ENCODE results near the gene DPH3. TPM values are rescaled to one million over a fixed set of nuclear protein-coding genes. Genes with fewer than 3 reads are reported as not detected.

Gene DPH3
- polyA plus RNA-seq, 1 donor (not counting 4 experiments of a cell fraction or from before 2014, with no cell fraction given), result 36.7 TPM

DNA sequence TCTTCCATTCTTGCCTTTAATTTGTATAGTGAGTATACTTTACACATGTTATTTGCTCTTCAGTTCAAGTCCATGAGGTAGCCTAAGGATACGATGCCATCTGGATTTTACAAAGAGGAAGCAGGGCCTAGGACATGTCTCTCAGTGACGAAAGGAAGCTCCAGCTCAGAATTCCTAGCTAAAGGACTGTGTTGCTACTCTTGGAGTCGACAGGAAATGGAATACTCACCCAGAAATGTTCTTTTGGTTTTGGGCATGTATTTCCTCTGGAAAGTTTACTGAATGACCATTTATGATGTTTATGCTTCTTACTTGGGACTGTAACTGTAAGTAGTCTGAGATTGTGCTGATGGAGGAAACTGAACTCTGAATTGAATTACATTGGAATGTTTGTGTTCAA, 12.7 kb upstream of the DPH3 start:
- peaks cover 4 to 5% of the 10 kb centered on the region in 2 experiments for H3K36me3 ChIP-seq (ENCODE audit: control insufficient read depth in 2 of 2, extremely low read depth in 1 of 2, insufficient read depth in 2 of 2, low read length in 2 of 2)

DNA sequence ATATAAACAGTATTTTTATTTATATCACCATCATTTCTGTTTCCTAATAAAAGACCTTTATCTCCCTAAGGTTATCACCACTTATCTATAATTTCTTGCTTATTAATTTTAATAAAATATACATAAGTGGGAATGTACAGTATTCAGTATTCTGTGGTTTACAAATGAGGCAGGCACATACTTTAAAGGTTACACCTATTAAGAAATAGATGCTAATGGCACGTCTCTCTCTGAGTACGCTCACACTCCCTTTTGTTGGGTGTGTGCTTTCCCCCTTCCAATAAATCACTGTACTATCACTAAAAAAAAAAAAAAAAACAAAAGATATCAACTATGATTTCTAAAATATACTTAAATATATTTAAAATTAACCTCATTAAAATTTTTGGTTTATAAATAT, 9.1 kb upstream of the DPH3 start:
- Histone ChIP-seq H3K36me3 (ENCODE audit: control insufficient read depth in 2 of 2, extremely low read depth in 1 of 2, insufficient read depth in 2 of 2, low read length in 2 of 2) (peaks cover 7% of the 10 kb centered on the region in 2 experiments), H3K4me2 (ENCODE audit: control insufficient read depth, extremely low read depth, insufficient read depth, low read depth, low read length) (no peak overlapping the region), H2AFZ (ENCODE audit: control insufficient read depth, low read length) (no peak overlapping the region), H3K79me2 (ENCODE audit: control insufficient read depth, insufficient read depth, low read length) (peaks cover 2% of the 10 kb centered on the region), H3K27me3 (ENCODE audit: control insufficient read depth, extremely low read depth, insufficient read depth, low read length) (no peaks in the 10 kb centered on the region), H4K20me1 (ENCODE audit: control insufficient read depth, extremely low read depth, insufficient read depth, low read length) (no peaks in the 10 kb centered on the region), H3K9ac (ENCODE audit: control insufficient read depth, extremely low read depth, insufficient read depth, low read length) (no peak overlapping the region), H3K27ac (ENCODE audit: control insufficient read depth, insufficient read depth, low read length) (no peak overlapping the region), H3K9me3 (ENCODE audit: control insufficient read depth, low read depth, low read length) (no peaks in the 10 kb centered on the region), H3K9me1 (ENCODE audit: control insufficient read depth, extremely low read depth, insufficient read depth, low read length) (no peaks in the 10 kb centered on the region), H3K4me1 (ENCODE audit: control insufficient read depth, extremely low read depth, insufficient read depth, low read length) (no peaks in the 10 kb centered on the region), H3K4me3 (ENCODE audit: control insufficient read depth in 2 of 3, extremely low read depth in 1 of 3, insufficient read depth in 2 of 3, low read depth in 1 of 3, low read length in 3 of 3) (no peak overlapping the region)
- dilution Hi-C loops (cut with MboI; ENCODE audit: extremely low pct_ligation_motif_present, low sequenced_read_pairs), result no loop called here
- no peak for DNase-seq (ENCODE audit: low read depth, low spot score)
- TF ChIP-seq EZH2 (IDR thresholded peaks at IDR 0.05; ENCODE audit: low read length), result no peak
- TF ChIP-seq, protein P1, sequence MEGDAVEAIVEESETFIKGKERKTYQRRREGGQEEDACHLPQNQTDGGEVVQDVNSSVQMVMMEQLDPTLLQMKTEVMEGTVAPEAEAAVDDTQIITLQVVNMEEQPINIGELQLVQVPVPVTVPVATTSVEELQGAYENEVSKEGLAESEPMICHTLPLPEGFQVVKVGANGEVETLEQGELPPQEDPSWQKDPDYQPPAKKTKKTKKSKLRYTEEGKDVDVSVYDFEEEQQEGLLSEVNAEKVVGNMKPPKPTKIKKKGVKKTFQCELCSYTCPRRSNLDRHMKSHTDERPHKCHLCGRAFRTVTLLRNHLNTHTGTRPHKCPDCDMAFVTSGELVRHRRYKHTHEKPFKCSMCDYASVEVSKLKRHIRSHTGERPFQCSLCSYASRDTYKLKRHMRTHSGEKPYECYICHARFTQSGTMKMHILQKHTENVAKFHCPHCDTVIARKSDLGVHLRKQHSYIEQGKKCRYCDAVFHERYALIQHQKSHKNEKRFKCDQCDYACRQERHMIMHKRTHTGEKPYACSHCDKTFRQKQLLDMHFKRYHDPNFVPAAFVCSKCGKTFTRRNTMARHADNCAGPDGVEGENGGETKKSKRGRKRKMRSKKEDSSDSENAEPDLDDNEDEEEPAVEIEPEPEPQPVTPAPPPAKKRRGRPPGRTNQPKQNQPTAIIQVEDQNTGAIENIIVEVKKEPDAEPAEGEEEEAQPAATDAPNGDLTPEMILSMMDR (optimal IDR thresholded peaks at IDR 0.05 in 1 of 3, IDR thresholded peaks at IDR 0.05 in 1 of 3, conservative IDR thresholded peaks at IDR 0.05 in 1 of 3; ENCODE audit: extremely low read depth in 1 of 3, insufficient read depth in 2 of 3, low read length in 3 of 3), result no peak
- no peak for FAIRE-seq

More for the DNA sequence above, 12.7 kb upstream of the DPH3 start:
- FAIRE-seq (no peak), DNase-seq (ENCODE audit: low read depth, low spot score) (no peak)
- Histone ChIP-seq H3K9me1 (ENCODE audit: control insufficient read depth, extremely low read depth, insufficient read depth, low read length) (no peaks in the 10 kb centered on the region), H3K4me3 (ENCODE audit: control insufficient read depth in 2 of 3, extremely low read depth in 1 of 3, insufficient read depth in 2 of 3, low read depth in 1 of 3, low read length in 3 of 3) (no peak overlapping the region), H4K20me1 (ENCODE audit: control insufficient read depth, extremely low read depth, insufficient read depth, low read length) (no peaks in the 10 kb centered on the region), H3K79me2 (ENCODE audit: control insufficient read depth, insufficient read depth, low read length) (no peaks in the 10 kb centered on the region), H3K9me3 (ENCODE audit: control insufficient read depth, low read depth, low read length) (no peaks in the 10 kb centered on the region), H2AFZ (ENCODE audit: control insufficient read depth, low read length) (no peak overlapping the region), H3K27ac (ENCODE audit: control insufficient read depth, insufficient read depth, low read length) (no peak overlapping the region), H3K4me1 (ENCODE audit: control insufficient read depth, extremely low read depth, insufficient read depth, low read length) (no peaks in the 10 kb centered on the region), H3K27me3 (ENCODE audit: control insufficient read depth, extremely low read depth, insufficient read depth, low read length) (no peaks in the 10 kb centered on the region), H3K9ac (ENCODE audit: control insufficient read depth, extremely low read depth, insufficient read depth, low read length) (no peak overlapping the region), H3K4me2 (ENCODE audit: control insufficient read depth, extremely low read depth, insufficient read depth, low read depth, low read length) (no peak overlapping the region)
- dilution Hi-C loops (cut with MboI; ENCODE audit: extremely low pct_ligation_motif_present, low sequenced_read_pairs), result no loop called here
- TF ChIP-seq EZH2 (IDR thresholded peaks at IDR 0.05; ENCODE audit: low read length), result no peak
- TF ChIP-seq, protein P1 (optimal IDR thresholded peaks at IDR 0.05 in 1 of 3, IDR thresholded peaks at IDR 0.05 in 1 of 3, conservative IDR thresholded peaks at IDR 0.05 in 1 of 3; ENCODE audit: extremely low read depth in 1 of 3, insufficient read depth in 2 of 3, low read length in 3 of 3), result no peak
